ENCODE results near the gene EIF1.
"Not testable (repeated sequence)": the region's sequence is repeated elsewhere in the genome, so short reads cannot be mapped to it uniquely, and the experiment has no call there.

EIF1 gene

DNA sequence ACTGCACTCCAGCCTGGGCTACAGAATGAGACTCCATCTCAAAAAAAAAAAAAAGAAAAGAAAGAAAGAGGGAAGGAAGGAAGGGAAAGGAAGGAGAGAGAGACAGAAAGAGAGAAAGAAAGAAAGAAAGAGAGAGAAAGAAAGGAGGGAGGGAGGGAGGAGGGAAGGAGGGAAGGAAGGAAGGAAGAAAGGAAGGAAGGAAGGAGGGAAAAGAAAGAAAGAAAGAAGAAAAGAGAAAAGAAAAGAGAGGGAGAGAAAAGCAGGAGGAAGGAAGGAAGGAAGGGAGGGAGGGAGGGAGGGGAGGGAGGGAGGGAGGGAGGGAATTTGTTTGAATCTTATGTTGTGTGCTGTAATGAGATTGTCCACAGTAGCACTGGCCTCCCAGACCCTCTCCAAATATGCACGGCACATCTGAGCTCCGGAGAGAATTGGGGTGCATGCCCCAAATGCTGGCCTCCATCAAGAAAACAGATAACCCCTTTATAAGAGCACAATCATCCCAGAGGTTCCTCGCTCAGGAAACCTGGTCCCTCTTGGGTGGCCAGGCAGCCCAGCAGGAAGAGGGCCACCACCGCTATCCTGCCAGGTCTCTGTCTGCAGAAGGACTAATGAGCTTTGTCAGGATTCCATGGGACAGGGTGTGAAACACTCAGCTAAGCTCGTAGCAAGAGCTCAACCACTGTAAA, 8.8 kb upstream of the EIF1 start:
- DNase-seq = no peak

DNA sequence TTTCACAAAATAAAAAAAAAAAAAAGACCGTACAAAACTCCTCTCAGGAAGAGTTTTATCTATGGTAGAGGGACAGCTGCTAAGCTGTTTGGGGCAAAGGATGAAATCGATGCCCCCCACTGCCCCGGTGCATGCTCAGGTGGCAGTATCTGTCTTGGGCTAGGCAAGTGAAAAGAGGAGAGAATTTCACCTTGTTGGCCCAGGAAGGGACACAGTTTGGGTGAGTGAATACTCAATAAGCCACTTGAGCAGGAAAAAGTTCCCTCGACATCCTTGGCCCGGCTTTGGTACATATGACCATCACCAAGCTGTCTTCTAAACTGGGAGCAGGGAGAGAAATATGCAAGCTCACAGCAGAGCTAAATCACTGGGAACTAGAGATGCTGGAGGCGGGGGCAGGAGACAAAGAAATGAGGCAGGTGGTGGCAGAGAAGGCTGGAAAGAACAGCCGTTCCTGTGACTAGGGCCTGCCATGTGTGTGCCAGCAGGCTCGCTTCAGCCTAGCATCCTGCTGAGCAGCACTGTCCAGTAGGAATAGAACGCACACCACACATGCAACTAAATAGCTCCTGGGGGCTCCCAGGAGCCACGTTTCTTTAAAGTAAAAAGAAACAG, 8.2 kb upstream of the EIF1 start:
- DNase-seq = no peak

DNA sequence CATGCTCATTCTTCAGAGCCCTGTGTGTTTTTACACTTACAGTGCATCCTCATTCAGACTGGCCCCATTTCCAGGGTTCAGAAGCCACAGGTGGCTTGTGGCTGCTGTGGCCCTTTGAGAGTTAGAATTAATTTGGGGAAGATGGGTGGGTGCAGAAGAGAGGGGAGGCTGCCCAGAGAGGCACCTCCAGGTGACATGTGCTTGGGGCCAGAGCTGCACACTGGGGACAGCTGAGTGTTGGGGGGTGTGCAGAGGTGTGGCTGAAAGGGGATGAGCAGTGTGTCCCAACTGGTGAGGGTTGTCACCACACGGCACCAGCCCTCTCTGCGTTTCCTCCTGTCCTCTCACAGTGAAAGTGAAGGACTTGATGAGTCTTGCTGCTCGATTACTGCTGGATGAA, 6.9 kb upstream of the EIF1 start:
- no peak for DNase-seq

DNA sequence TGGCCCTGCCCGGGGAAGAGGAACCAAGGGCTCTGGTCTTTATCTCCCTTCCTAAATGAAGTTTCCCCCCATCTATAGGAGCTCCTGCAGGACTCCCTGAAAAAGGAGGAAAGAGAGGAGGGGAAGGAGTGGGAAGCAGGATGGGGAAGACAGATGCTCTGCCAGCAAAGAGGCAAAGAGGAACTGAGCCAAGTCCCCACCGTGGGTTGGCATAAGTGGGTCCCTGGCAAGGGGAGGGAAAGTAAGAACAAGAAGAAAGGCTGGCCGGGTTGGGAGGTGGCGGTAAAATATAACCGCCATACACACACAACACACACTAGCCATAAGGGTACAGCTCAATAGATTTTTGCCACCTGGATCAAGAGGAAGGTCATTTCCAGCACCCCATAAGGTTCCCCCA, 6.1 kb upstream of the EIF1 start:
- DNase-seq = no peak

DNA sequence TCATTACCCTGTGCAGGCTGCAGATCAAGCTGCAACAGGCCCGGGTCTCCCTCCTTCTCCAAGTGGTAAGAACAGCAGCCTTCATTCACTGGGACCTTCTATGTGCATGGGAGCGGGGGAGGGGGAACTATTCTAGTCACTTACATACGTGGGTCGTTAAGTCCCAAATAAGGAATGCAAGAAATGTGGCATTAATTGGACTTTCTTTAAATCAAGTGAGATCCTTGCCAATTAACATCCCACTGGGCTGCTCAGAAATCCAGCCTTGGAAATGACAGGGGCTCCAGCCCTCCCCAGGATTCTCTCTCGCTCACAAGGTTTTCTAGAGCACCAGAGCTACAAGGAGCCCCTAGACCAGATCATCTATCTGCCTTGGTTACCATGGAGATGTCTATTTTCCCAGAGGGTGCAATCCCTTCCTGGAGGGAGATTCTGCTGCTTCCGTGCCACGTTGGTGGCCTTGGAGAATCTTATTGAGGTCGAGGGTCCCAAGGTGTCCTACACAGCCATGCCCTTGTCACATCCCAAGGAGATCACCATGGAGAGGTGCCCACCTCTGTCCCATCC, 5.2 kb upstream of the EIF1 start:
- DNase-seq = no peak

DNA sequence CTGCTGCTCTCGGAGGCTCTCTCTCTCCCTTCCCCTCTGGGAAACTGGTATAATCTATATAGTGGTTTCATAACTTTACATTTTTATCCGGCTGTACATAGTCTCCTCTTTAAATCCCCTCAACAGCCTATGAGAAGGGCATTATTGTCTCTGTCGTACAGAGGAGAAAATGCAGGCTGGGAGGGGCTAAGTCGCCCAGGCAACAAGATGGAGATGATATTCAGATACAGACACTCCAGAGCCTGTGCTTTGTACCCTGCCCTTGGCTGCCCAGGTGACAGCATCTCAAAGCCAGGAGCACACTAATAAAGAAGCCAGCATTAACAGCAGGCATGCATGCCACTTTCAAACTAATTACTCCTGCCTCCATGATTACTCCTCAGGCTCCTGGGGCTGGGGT, 4.7 kb upstream of the EIF1 start:
- DNase-seq = no peak

DNA sequence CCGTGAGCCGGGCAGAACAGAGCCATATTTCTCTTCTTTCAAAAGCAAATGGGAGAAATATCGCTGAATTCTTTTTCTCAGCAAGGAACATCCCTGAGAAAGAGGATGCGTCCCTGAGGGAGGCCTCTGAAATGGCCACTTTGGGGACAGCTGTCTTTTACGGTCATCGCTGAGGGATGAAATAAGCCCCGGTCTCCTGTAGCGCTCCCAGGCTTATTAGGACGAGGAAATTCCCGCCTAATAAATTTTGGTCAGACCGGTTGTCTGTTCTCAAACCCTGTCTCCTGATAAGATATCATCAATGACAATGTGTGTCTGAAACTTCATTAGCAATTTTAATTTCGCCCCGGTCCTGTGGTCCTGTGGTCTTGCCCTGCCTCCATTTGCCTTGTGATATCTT, 2.9 kb upstream of the EIF1 start:
- DNase-seq = not testable (repeated sequence)

DNA sequence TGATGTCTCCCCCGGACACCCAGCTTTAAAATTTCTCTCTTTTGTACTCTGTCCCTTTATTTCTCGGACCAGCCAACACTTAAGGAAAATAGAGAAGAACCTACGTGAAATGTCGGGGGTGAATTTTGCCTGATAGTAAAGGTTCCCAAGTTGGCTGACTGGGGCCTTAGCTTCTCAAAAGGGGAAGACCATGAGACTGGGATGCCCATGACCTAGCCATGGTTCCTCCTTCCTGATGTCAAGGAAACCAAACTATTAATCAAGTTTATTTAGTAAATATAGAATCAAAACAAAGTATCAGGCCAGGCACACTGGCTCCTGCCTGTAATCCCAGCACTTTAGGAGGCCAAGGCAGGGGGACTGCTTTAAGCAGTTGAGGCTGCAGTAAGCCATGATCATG, 2.4 kb upstream of the EIF1 start:
- no peak for DNase-seq

DNA sequence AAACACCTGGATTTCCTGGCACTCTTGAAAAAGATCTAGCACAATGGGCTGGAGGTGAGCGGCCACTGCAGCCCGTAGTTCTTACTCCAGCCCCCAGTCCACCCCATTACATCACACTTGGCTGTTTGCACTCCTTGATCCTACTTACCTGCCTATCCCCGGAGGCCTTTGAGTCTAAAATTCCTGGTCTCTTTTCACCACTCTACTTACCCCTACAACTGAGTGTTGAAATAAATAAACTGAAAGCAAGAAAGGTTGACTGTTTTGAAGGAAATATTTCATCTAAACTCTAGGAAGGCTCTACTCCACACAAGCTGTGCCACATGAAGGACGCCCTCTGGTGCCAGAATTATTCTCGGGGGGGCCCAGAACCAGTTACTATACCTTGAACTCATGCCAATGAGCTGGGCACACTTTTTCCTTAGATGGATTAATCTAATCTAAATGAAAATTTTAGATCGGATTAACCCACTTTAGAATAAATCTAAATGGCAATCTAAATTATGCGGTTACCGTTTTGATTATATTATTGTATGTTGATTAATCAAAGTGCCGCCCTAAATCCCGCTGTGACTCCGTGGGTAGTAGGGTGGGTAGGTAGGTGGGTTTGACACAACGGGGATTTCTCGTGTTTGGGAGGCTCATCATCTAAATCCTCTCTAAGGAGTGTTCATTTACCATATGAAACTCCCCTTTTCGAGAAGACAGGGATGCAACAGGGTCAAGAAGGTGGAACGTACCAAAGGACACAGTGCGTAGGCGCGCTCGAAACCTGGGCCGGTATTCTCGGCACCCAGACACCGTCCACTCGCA, 651 bp upstream of the EIF1 start:
- DNase-seq = peak; percentile 40 to 62

DNA sequence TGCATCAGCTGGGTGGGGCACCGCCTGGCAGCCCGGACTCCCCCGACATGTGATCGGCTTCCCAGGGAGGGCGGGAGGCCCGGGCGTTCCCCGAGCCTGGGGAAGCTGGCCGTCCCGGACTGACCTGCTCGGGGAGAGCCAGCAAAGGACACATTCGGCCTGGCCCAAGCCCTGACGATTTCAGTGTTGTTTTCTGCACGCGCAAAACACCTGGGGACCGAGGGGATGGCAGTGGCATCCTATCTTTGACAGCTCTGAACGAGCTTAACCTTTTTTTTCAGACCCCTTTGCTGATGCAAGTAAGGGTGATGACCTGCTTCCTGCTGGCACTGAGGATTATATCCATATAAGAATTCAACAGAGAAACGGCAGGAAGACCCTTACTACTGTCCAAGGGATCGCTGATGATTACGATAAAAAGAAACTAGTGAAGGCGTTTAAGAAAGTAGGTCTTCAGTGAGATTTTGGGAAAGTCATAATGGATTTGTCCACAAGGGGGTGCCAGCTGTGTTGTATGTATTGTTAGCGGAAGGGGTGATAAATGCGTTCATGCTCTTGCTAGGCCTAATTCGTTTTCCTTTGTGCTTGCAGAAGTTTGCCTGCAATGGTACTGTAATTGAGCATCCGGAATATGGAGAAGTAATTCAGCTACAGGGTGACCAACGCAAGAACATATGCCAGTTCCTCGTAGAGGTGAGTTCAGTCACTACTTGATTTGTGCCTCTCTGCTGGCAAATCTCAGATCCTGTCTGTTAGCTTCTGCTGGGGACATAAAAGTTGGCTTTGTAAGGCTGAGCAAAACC, 1.0 kb downstream of the EIF1 start:
- DNase-seq = peak in 1 of 2 experiments; percentile 41

DNA sequence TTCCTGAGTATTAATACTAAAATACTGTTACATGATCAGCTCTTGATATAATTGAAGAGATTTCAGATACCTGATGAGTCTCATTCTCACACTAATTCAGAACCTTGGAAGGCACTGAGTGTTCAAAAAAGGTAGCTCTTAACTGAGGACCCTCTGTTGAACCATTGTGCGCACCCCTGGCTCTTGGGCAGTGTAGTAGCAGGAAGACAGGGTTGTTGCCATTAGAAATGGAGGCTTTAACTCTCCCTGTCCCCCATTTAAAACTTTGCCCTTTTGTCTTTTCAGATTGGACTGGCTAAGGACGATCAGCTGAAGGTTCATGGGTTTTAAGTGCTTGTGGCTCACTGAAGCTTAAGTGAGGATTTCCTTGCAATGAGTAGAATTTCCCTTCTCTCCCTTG, 1.8 kb downstream of the EIF1 start:
- DNase-seq = no peak

DNA sequence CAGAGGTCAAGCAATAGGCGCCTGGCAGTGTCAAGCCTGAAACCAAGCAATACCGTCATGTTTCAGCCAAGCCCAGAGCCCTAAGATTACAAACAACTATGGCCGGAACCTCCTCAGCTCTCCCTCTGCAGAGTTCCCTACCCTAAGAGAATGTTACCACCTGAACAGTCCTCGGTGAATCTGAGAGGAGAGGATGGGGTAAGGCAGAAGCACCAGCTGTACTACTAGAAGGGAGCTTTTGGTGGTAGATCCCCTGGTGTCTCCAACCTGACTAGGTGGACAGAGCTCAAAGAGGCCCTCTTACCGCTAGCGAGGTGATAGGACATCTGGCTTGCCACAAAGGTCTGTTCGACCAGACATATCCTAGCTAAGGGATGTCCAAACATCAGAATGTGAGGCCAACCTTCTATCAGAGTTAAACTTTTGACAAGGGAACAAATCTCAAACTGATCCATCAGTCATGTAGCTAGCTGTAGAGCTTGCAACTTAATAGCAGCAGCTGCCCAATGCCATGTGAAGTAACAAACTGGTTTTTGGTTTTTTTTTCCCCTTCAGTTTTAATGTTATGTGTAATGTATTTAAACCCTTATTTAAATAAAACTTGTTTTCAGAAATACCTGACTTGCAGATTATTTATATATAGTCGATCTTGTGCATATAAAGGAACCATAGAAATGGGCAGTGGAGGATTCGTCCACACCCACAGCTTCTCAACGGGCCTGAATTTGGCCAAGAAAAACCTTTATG, 2.5 kb downstream of the EIF1 start:
- no peak for DNase-seq

DNA sequence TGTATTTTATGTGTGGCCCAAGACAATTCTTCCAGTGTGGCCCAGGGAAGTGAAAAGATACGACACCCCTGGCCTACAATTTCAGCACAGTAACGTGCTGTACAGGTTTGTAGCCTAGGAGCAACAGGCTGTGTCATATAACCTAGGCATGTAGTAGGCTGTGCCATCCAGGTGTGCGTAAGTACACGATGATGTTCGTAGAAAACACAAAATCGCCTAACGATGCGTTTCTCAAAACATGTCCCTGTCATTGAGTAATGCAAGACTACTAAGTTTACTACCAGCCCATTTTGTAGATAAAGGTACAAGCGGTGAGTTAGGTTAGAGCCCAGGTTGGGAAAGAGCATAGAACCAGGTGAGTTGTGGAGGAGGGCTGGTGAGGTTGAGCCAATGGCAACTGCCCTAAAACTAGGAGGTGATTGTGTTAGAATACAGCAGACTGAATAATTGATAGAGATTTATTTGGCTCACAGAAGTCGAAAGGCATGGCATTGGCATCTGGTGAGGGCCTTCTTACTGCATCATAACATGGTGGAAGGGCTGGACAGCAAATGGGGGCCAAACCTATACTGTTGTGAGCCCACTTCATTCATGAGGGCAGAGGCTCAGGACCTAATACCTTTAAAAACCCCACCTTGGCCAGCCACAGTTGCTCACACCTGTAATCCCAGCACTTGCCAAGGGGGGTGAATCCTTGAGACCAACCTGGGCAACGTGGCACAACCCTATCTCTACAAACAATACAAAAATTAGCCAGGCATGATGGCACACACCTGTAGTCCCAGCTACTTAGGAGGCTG, 4.2 kb downstream of the EIF1 start:
- DNase-seq = no peak

DNA sequence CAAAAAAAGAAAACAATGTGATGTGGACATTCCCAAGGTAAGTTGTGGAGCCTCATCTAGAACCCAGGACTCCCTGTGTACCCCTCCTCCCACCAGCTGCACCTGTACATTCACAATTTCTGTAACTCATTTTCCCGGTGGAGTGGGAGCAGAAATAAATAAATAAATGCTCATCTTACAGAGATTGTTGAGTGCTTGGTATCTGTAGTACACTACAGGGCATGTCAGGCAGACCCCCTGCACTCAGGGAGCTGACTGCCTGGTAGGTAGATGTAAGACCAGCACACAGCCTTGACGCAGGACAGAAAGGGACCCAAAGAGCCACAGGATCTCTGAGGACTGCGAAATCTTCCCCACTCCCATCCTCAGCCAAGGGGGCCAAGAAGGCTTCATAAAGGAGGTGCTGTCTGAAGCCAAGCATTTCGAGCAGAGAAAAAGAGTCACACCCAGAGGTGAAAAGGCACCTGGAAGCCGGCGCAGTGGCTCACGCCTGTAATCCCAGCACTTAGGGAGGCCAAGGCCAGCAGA, 6.5 kb downstream of the EIF1 start:
- DNase-seq = no peak

DNA sequence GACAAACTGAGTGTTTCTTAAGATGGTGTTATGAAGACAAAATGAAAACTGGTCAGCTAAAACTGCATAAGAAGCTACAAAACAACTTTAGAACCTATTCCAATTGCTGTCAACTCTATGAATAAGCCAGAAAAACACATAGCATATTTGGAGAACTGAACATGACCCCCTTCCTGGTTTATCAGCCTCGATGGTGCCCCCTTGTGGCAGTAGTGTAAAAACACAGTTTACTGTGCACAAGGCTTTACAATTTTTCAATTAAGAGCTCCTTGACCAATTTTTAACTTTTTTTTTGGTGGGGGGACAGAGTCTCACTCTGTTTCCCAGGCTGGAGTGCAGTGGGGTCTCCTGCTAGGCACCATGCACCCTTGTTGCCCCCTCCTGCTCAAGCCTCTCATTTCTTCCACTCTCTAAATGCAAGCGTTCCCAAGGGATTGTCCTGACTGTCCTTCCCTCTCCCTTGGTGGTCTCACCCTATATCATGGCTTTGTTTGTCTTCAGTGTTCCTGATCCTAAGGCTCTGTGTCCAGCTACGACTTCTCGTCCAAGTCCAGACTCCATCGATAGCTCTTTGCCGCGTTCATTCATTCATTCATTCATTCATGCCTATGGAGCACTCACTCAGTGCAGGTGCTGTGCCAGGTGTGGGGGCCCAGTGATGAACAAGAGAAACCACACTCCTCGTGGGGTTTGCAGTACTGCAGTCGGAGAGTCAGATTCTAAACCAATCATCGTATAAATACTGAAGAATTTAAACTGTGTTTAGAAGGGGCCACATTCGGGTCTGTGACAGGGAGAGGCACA, 7.5 kb downstream of the EIF1 start:
- peak; percentile 65 to 68 for DNase-seq

DNA sequence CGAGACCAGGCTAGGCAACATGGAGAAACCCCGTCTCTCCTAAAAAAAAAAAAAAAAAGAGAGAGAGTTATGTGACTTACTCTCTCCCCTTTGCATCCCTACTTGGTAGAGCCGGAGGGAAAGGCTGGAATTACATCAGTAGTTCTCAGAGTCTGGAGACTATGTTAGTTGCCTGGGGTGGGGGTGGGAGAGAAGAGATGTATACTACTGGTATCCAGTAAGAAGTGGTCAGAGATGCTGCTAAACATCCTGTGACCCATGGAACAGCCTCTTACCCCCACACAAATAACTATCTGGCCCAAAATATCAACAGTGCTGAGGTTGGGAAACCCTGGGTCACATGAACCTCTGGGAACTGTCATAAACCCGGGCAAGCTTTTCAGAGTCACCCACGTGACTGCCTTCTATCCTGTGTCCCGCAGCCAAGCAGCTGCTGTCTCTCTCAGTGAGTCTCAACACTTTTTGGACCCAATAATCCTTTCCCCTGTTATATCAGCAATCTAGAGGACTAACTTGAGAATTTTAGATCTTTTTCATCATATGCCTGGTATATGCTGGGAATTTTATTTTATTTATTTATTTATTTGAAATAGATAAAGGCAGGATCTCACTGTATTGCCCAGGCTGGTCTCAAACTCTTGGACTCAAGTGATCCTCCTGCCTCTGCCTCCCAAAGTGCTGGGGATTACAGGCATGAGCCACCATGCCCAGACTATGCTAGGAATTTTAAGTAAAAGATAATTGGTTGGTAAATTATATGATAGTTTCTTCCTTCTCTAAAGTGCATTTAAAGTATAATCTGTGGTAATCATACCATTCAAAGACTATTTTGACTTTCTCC, 8.7 kb downstream of the EIF1 start:
- DNase-seq = no peak

DNA sequence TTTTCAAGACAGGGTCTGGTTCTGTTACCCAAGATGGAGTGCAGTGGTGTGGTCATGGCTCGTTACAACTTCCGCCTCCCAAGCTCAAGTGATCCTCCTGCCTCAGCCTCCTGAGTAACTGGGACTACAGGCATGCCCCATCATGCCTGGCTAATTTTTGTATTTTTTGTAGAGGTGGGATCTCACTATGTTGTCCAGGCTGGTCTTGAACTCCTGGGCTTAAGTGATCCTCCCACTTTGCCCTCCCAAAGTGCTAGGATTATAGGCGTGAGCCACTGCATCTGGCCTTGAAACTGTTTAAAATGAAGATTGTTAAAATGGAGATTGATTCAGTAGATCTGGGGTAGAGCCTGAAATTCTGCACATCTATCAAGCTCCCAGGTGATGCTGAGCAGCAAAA, 12.2 kb downstream of the EIF1 start:
- DNase-seq = not testable (repeated sequence)

DNA sequence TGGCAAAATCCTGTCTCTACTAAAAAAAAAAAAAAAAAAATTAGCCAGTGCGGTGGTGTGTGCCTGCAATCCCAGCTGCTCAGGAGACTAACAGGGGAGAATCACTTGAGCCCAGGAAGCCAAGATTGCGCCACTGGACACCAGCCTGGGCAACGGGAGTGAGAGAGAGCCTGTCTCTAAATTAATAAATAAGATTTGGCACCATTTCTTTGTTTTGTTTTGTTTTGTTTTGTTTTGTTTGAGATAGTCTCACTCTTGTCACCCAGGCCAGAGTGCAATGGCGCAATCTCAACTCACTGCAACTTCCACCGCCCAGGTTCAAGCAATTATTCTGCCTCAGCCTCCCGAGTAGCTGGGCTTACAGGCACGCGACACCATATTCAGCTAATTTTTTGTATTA, 14.0 kb downstream of the EIF1 start:
- no peak for DNase-seq

Data from stimulated activated CD4-positive, alpha-beta T cell treated with anti-CD3 and anti-CD28 coated beads, Interleukin-4, amount 100 ng/mL, for 4 hours (primary cell).